Measurements from ENCODE around the gene WDR70.
"Not testable (repeated sequence)": the region's sequence is repeated elsewhere in the genome, so short reads cannot be mapped to it uniquely, and the experiment has no call there.

WDR70 gene

DNA sequence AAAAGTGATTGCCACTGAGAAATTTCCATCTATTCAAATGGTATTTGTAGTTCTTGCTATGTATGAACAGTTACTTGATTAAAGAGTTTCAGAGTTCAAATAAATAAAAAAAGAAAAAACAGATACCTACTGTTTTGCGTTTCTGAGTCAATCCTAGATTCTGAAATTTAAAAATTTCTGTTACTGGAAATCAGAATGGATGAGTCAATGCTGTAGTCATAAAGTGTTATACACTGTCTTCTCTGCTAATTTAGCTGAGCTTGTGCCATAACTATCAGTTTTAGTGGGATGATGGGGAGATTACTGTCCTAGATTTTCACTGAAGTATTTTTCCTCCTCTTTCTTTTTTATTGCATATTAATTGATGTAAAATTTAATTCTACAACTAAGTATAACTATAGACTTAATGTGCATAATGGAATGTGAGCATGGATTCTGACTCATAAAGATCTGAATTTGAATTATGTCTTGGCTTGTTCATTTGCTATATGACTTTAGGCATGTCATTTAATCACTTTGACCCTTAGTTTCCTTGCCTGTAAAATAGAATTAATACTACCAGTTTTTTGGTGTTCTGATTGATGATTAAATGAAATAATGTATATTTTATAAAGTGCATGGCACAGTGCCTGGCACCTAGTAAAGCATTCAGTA lies 75.4 kb downstream of the WDR70 start:
- DNase-seq = peak; percentile 12

DNA sequence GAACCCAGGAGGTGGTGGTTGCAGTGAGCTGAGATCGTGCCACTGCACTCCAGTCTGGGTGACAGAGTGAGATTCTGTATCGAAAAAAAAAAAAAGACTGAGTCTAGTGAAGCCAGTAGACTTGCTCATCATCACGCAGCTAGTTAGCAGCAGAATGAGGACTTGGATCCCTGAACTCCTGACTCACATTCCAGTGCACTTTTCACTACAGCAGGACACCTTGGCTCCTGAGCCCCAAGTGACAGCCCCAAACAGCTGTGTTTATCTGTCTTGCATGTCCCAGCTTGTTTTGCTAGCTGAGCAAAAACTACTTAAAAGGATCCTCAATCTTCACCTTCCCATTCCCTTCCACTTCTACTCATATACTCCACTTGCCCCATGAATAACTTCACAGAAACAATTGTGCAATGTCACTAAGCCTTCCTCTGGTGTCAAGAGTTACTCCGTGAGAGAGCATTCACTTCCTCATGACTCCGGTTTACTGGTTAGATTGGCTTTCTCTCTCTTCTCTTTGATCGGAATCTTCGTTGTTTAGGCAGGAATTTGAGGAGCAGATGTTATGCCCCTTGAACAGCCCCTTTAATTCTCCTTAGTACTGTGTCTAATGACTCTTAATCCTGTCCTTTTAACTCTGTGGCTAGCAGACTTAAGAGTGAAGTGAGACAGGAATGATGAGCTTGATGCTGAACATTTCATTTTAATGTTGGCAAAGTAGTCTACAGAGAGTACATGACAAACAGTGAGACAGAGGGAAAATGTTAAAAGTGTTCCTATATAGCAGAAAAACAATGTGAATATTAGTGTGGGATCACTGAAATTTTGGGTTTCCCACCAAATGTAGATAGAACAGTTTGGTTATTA lies 84.3 kb downstream of the WDR70 start:
- DNase-seq = peak; percentile 71

DNA sequence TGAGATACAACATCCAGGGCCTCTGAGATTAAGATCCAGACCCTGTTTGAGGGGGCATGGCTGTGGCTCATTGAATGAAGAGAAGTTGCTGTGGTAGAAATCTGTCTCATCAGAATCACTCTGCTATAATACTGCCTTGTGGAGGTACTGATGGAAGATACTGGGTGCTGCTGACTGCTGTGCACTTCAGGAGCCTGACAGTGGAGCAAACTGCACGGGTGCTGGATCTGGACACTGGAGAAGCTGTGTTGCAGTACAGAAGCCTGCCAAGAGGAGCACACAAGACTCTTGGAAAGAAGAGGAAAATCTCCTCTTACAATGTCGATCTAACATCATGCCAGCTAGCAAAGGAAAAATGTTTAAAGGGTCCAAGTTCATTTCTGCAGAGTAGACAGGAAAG lies 85.5 kb downstream of the WDR70 start:
- not testable (repeated sequence) for DNase-seq

DNA sequence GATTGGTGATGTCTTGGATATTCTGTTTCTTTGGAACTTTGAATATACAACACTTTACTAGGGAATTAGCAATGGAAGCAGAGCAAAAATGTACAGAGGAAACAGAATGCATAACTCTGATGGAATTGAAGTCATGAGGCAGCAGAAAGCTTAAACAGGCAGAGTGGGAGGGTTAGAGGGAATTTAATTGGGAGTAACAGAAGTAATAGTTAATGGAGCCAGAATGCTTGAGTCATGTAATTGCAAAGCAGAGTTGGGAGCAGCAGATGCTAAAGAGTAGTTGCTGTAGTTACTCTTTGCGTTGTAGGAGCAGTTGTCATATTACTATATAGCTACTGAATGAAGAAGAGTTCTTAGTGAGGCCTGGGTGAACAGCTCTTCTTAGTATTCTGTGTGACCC lies 90.3 kb downstream of the WDR70 start:
- not testable (repeated sequence) for DNase-seq

- DNase-seq = no peak
These were observed 92.6 kb downstream of the WDR70 start for GRCh38 chr5:37471666-37472197.

DNA sequence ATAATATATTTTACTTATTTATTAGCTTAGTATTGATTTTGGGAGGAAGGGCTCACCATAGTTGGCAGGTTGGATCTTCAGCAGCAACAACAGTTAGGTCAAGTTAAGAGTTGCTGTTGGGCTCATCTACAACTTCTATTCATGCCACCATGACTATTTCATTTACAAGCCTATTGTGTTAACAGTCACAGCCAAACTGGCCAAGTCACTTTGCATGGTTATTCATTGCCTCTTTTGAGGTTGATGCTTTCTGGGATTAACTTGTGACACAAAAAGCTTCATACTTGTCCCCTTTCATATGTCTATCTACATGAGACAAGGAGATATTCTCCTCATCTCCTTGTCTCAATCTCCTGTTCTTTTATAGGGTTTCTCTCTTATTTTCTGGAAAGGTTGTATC lies 98.3 kb downstream of the WDR70 start:
- DNase-seq = no peak

GRCh38 chr5:37478121-37478894 lies 99.2 kb downstream of the WDR70 start:
- DNase-seq = no peak

DNA sequence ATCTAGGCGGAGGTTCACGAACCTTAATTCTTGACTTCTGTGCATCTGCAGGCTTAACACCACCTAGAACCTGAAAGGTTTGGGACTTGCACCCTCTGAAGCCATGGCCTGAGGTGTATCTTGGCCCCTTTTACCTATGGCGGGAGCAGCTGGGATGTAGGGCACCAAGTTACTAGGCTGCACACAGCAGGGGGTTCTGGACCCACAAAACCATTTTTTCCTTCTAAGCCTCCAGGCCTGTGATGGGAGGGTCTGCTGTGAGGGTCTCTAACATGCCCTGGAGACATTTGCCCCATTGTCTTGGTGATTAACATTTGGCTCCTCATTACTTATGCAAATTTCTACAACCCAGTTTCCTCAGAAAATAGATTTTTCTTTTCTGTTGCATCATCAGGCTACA lies 102.3 kb downstream of the WDR70 start:
- DNase-seq = not testable (repeated sequence)

- no peak for DNase-seq
These were observed 111.1 kb downstream of the WDR70 start for GRCh38 chr5:37490120-37490810.

- no peak for DNase-seq
These were observed 111.8 kb downstream of the WDR70 start for GRCh38 chr5:37490931-37491330.

GRCh38 chr5:37492778-37493555 lies 113.8 kb downstream of the WDR70 start:
- no peak for DNase-seq

GRCh38 chr5:37494756-37495155 lies 115.6 kb downstream of the WDR70 start:
- DNase-seq = no peak

DNA sequence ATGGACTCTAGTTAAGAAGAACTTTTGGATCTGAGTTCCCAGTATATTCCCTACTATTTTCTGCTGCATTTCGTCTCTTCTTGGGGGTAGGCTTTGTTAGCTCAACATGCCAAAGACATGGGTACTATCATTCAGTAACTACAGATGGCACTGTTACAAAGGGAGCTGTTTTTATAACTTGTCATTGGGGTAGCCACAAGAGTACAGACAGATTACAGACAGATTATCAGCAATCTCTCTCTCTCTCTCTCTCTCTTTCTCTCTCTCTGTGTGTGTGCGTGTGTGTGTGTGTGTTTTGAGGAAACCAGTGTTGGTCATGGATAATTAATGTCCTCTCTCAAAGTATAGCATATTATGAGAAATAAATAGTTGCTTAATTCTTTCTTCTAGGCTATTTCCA lies 116.1 kb downstream of the WDR70 start:
- no peak for DNase-seq

- no peak for DNase-seq
These were observed 116.7 kb downstream of the WDR70 start for GRCh38 chr5:37495668-37496347.

DNA sequence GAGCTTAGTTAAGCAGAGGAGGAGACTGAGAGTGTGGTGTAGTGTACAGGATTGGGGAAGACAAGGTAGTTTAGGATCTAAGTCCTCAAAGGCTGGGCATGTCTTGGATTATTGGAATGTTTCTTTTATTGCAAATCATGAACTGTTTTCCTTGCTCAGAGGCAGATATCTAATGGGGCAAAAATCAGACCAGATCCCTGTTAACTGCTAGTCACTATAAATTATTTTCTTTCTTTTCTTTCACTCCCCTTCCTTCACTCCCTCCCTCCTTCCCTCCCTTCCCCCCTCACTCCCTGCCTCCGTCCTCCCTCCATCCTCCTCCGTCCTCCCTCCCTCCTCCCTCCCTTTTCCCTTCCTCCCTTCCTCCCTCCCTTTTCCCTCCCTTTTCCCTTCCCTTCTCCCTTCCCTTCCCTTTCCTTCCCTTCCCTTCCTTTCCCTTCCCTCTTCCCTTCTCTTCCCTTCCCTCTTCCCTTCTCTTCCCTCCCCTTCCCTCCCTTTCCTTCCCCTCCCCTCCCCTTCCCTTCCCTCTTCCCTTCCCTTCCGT lies 117.9 kb downstream of the WDR70 start:
- no peak for DNase-seq

DNA sequence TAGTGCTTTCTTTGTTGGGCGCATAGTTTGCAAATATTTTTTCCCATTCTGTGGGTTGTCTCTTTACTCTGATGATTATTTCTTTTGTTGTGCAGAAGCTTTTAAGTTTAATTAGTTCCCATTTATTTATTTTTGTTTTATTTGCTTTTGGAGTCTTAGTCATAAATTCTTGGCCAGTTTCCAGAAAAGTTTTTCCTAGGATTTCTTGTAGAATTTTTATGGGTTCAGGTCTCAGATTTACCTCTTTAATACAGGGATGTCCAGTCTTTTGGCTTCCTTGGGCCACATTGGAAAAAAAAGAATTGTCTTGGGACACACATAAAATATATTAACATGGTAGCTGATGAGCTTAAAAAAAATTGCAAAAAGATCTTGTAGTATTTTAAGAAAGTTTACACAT lies 122.0 kb downstream of the WDR70 start:
- no peak for DNase-seq

DNA sequence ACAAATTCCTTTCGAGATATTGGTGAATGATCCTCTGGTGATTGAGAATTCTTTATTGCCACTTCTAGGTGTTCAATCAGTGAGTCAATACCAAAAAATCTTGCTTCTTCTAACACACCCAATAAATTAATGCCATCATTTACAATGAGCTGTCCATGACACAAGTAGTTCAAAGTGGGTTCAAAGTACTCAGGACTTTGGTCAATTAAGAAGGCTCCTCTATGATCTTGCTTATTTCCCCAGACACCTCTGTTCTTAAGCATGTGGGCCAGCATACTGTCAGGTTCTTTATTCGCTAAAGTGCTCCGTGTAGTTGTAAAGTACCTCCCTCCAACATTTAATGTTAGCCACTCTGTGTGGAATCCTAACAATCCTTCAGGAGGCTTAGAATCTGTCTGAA lies 127.1 kb downstream of the WDR70 start:
- DNase-seq = no peak

DNA sequence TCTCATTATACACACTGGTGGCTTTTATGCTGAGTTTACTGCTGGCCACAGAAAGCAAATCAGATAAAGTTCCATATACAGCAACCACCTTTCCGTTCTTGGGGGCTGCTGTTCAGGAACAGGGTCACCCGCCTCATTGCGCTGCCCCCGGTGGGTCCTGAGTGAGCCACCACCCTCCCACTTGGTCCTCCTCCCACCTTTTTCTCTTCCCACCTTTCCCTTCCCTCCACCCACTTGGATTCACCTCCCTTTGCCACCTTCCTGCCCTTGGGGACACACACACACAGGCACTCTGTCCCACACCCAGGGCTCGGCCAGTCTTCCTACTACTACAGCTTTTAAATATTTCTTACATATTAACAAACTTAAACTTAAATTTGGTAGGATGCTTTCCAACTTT lies 127.6 kb downstream of the WDR70 start:
- no peak for DNase-seq

- DNase-seq = no peak
These were observed 132.5 kb downstream of the WDR70 start for GRCh38 chr5:37511646-37512045.

- DNase-seq = no peak
These were observed 135.8 kb downstream of the WDR70 start for GRCh38 chr5:37514946-37515345.

GRCh38 chr5:37517686-37518085 lies 138.6 kb downstream of the WDR70 start:
- no peak for DNase-seq

Data from suppressor macrophage treated with lipopolysaccharide for 4 hours (primary cell).